MM.1S (cell line): ENCODE results near the gene CREBL2.

Experiments used
- DNase-seq: peaks from one replicate; pipeline ENCODE4 v3.0.0-alpha.2; 2015
- H2AFZ ChIP-seq: fragments of 300-600 bp; sonication (generic); 2 replicates; pipeline ENCODE4 v1.6.0; 2016; ENCODE audit warnings: antibody characterized with exemption, low read length
- H3F3A ChIP-seq: fragments of 300-600 bp; sonication (generic); 2 replicates; pipeline ENCODE4 v1.6.1; 2016; ENCODE audit warnings: mild to moderate bottlenecking, antibody characterized with exemption, low read length, moderate library complexity, mixed read lengths; ENCODE audit not compliant: insufficient read depth
- H3K27ac ChIP-seq: fragments of 300-600 bp; sonication (generic); 2 replicates; pipeline ENCODE4 v1.5.1; 2016; ENCODE audit warnings: mild to moderate bottlenecking, low read length
- H3K27me3 ChIP-seq: fragments of 300-600 bp; sonication (generic); replicated peaks from 2 replicates; pipeline ENCODE4 v1.6.0; 2016; ENCODE audit warnings: low read length; ENCODE audit not compliant: insufficient read depth
- H3K36me3 ChIP-seq: fragments of 300-600 bp; sonication (generic); replicated peaks from 2 replicates; pipeline ENCODE4 v1.6.1; 2016; ENCODE audit warnings: mild to moderate bottlenecking, low read length, mixed read lengths; ENCODE audit not compliant: insufficient read depth
- H3K4me1 ChIP-seq: fragments of 300-600 bp; sonication (generic); 2 replicates; pipeline ENCODE4 v1.6.1; 2016; ENCODE audit warnings: low read length, mixed read lengths
- H3K4me2 ChIP-seq: fragments of 300-600 bp; sonication (generic); 2 replicates; pipeline ENCODE4 v1.6.0; 2016; ENCODE audit warnings: low read depth, low read length
- H3K4me3 ChIP-seq: fragments of 300-600 bp; sonication (generic); 2 replicates; pipeline ENCODE4 v1.5.1; 2016; ENCODE audit warnings: low read length, mixed read lengths
- H3K79me2 ChIP-seq: fragments of 300-600 bp; sonication (generic); 2 replicates; pipeline ENCODE4 v1.6.1; 2016; ENCODE audit warnings: mixed run types, low read length, mixed read lengths
- H3K9ac ChIP-seq: fragments of 300-600 bp; sonication (generic); 2 replicates; pipeline ENCODE4 v1.6.1; 2016; ENCODE audit warnings: low read length, mixed read lengths
- H3K9me2 ChIP-seq: fragments of 300-600 bp; sonication (generic); replicated peaks from 2 replicates; pipeline ENCODE4 v1.6.1; 2016; ENCODE audit warnings: mild to moderate bottlenecking, low read length, mixed read lengths; ENCODE audit not compliant: insufficient read depth
- H3K9me3 ChIP-seq: fragments of 300-600 bp; sonication (generic); replicated peaks from 2 replicates; pipeline ENCODE4 v1.6.1; 2016; ENCODE audit warnings: mild to moderate bottlenecking, low read length, mixed read lengths; ENCODE audit not compliant: insufficient read depth
- H4K20me1 ChIP-seq: fragments of 300-600 bp; sonication (generic); 2 replicates; pipeline ENCODE4 v1.6.1; 2016; ENCODE audit warnings: mild to moderate bottlenecking, low read length, moderate library complexity, mixed read lengths; ENCODE audit not compliant: insufficient read depth
- CTCF ChIP-seq: fragments of 300-600 bp; sonication (generic); IDR thresholded peaks from 2 replicates; pipeline ENCODE4 v1.5.1; 2016; ENCODE audit warnings: antibody characterized with exemption, low read length, mixed read lengths
- EZH2 ChIP-seq: fragments of 300-600 bp; sonication (generic); optimal IDR thresholded peaks from 2 replicates; pipeline ENCODE3; 2017; ENCODE audit warnings: low read depth, mild to moderate bottlenecking, antibody characterized with exemption, low read length, mixed read lengths
- EZH2phosphoT487 ChIP-seq: fragments of 300-600 bp; sonication (generic); IDR thresholded peaks from 2 replicates; pipeline ENCODE4 v1.6.1; 2018; ENCODE audit warnings: antibody characterized with exemption, low read length

Gene CREBL2

GRCh38 chr12:12653922-12654321, 42.2 kb downstream of the CREBL2 start:
- H2AFZ ChIP-seq, result no peak overlapping the region
- no peaks in the 10 kb centered on the region for H3K79me2 ChIP-seq
- H3K27ac ChIP-seq, result no peak overlapping the region
- no peak for TF ChIP-seq EZH2
- no peak for TF ChIP-seq CTCF
- no peak for DNase-seq
- no peaks in the 10 kb centered on the region for H3K36me3 ChIP-seq
- H3K9me2 ChIP-seq, result no peaks in the 10 kb centered on the region
- no peaks in the 10 kb centered on the region for H3K27me3 ChIP-seq
- no peaks in the 10 kb centered on the region for H4K20me1 ChIP-seq
- no peaks in the 10 kb centered on the region for H3K9me3 ChIP-seq
- H3K4me3 ChIP-seq, result no peak overlapping the region
- H3F3A ChIP-seq, result no peaks in the 10 kb centered on the region
- no peak overlapping the region for H3K9ac ChIP-seq
- H3K4me1 ChIP-seq, result 0 out of 2 replicates have a peak, but pooled peaks cover 4% of the 10 kb centered on the region
- no peak overlapping the region for H3K4me2 ChIP-seq

- no peak overlapping the region for H3K4me2 ChIP-seq
Observed at GRCh38 chr12:12654691-12655460, 43.2 kb downstream of the CREBL2 start.

GRCh38 chr12:12660201-12660600, 48.5 kb downstream of the CREBL2 start:
- 0 out of 2 replicates have a peak, but pooled peaks cover 4% of the 10 kb centered on the region for H3K4me1 ChIP-seq
- TF ChIP-seq CTCF (no peak), EZH2phosphoT487 (no peak), EZH2 (no peak)

More at GRCh38 chr12:12654691-12655460, 43.2 kb downstream of the CREBL2 start:
- Histone ChIP-seq H3K9me3 (no peaks in the 10 kb centered on the region), H3K79me2 (no peaks in the 10 kb centered on the region), H2AFZ (no peak overlapping the region), H3K9me2 (no peaks in the 10 kb centered on the region), H3K4me3 (no peak overlapping the region), H3K36me3 (no peaks in the 10 kb centered on the region), H3K9ac (no peak overlapping the region), H3K27ac (no peak overlapping the region), H3K27me3 (no peaks in the 10 kb centered on the region), H3K4me1 (0 out of 2 replicates have a peak, but pooled peaks cover 4% of the 10 kb centered on the region), H3F3A (no peaks in the 10 kb centered on the region), H4K20me1 (no peaks in the 10 kb centered on the region)
- TF ChIP-seq EZH2phosphoT487, result no peak
- no peak for DNase-seq

More at GRCh38 chr12:12660201-12660600, 48.5 kb downstream of the CREBL2 start:
- Histone ChIP-seq H2AFZ (no peak overlapping the region), H3F3A (no peaks in the 10 kb centered on the region), H3K27me3 (no peaks in the 10 kb centered on the region), H4K20me1 (no peaks in the 10 kb centered on the region), H3K27ac (no peak overlapping the region), H3K4me3 (no peak overlapping the region), H3K36me3 (no peaks in the 10 kb centered on the region), H3K79me2 (no peaks in the 10 kb centered on the region), H3K9me3 (no peaks in the 10 kb centered on the region), H3K9ac (no peak overlapping the region), H3K9me2 (no peaks in the 10 kb centered on the region), H3K4me2 (no peak overlapping the region)
- DNase-seq, result no peak
